H9 (cell line): ENCODE data around the gene PNPO. TPM values are rescaled to one million over a fixed set of nuclear protein-coding genes. Genes with fewer than 3 reads are reported as not detected.

Experiments used
- DNase-seq: peaks from one replicate; pipeline ENCODE4 v3.0.0-alpha.2; 2017
- H2AFZ ChIP-seq: one replicate; pipeline ENCODE4 v1.6.1; 2013; ENCODE audit warnings: mild to moderate bottlenecking, low read length, control low read depth, moderate library complexity
- H2AK5ac ChIP-seq: 2 replicates; pipeline ENCODE4 v1.6.1; 2013; ENCODE audit warnings: low read length, control low read depth, mixed read lengths; ENCODE audit not compliant: insufficient read length
- H2BK120ac ChIP-seq: one replicate; pipeline ENCODE4 v1.6.1; 2013; ENCODE audit warnings: low read depth, mild to moderate bottlenecking, low read length, control low read depth, inconsistent platforms; ENCODE audit not compliant: poor library complexity, severe bottlenecking
- H2BK12ac ChIP-seq: 2 replicates; pipeline ENCODE4 v1.6.1; 2013; ENCODE audit warnings: low read length, control low read depth, mixed read lengths, low read depth; ENCODE audit not compliant: insufficient read length
- H2BK15ac ChIP-seq: 2 replicates; pipeline ENCODE4 v1.6.1; 2013; ENCODE audit warnings: low read depth, low read length, control low read depth
- H2BK20ac ChIP-seq: one replicate; pipeline ENCODE4 v1.6.1; 2013; ENCODE audit warnings: low read depth, mild to moderate bottlenecking, low read length, control low read depth, inconsistent platforms; ENCODE audit not compliant: poor library complexity, severe bottlenecking
- H2BK5ac ChIP-seq: 2 replicates; pipeline ENCODE4 v1.6.1; 2013; ENCODE audit warnings: low read length, control low read depth, mixed read lengths; ENCODE audit not compliant: insufficient read length
- H3K14ac ChIP-seq: 2 replicates; pipeline ENCODE4 v1.6.1; 2013; ENCODE audit warnings: low read length, control low read depth; ENCODE audit not compliant: insufficient read depth
- H3K18ac ChIP-seq: 2 replicates; pipeline ENCODE4 v1.6.1; 2013; ENCODE audit warnings: low read depth, mild to moderate bottlenecking, mixed read lengths, low read length, control low read depth; ENCODE audit not compliant: insufficient read length
- H3K23ac ChIP-seq: 2 replicates; pipeline ENCODE4 v1.6.1; 2013; ENCODE audit warnings: low read length, control low read depth, mixed read lengths, low read depth; ENCODE audit not compliant: insufficient read length
- H3K23me2 ChIP-seq: 2 replicates; pipeline ENCODE4 v1.6.1; 2013; ENCODE audit warnings: low read depth, mild to moderate bottlenecking, mixed read lengths, low read length, control low read depth; ENCODE audit not compliant: insufficient read length, poor library complexity, severe bottlenecking
- H3K27ac ChIP-seq: 2 replicates; pipeline ENCODE4 v1.5.1; 2013; ENCODE audit warnings: low read length, control low read depth, mixed read lengths, low read depth; ENCODE audit not compliant: insufficient read length
- H3K27me3 ChIP-seq: 2 replicates; pipeline ENCODE4 v1.6.1; 2013; ENCODE audit warnings: low read length, control low read depth, inconsistent platforms; ENCODE audit not compliant: insufficient read depth
- H3K4ac ChIP-seq: 2 replicates; pipeline ENCODE4 v1.6.1; 2013; ENCODE audit warnings: low read depth, mild to moderate bottlenecking, control low read depth, inconsistent platforms, low read length, moderate library complexity
- H3K4me1 ChIP-seq: 2 replicates; pipeline ENCODE4 v1.6.1; 2013; ENCODE audit warnings: low read length, control low read depth, inconsistent platforms; ENCODE audit not compliant: insufficient read depth
- H3K4me2 ChIP-seq: 2 replicates; pipeline ENCODE4 v1.6.1; 2013; ENCODE audit warnings: low read length, control low read depth, mixed read lengths; ENCODE audit not compliant: insufficient read length, insufficient read depth
- H3K56ac ChIP-seq: 2 replicates; pipeline ENCODE4 v1.6.1; 2013; ENCODE audit warnings: low read depth, mild to moderate bottlenecking, mixed read lengths, low read length, control low read depth; ENCODE audit not compliant: insufficient read length
- H3K79me1 ChIP-seq: 2 replicates; pipeline ENCODE4 v1.6.1; 2013; ENCODE audit warnings: low read depth, mild to moderate bottlenecking, moderate library complexity, low read length, control low read depth, inconsistent platforms; ENCODE audit not compliant: insufficient read depth, poor library complexity, severe bottlenecking
- H3K79me2 ChIP-seq: 2 replicates; pipeline ENCODE4 v1.6.1; 2013; ENCODE audit warnings: low read length, control low read depth, inconsistent platforms; ENCODE audit not compliant: insufficient read depth
- H3K9ac ChIP-seq: 2 replicates; pipeline ENCODE4 v1.6.1; 2013; ENCODE audit warnings: low read length, control low read depth, mixed read lengths; ENCODE audit not compliant: insufficient read length; ENCODE audit errors: extremely low read depth
- H3K9me3 ChIP-seq: one replicate; pipeline ENCODE4 v1.6.1; 2013; ENCODE audit warnings: low read depth, low read length, inconsistent platforms; ENCODE audit not compliant: control insufficient read depth
- H3T11ph ChIP-seq: one replicate; pipeline ENCODE4 v1.6.1; 2013; ENCODE audit warnings: mild to moderate bottlenecking, low read length, control low read depth, inconsistent platforms
- H4K20me1 ChIP-seq: one replicate; pipeline ENCODE4 v1.6.1; 2013; ENCODE audit not compliant: control insufficient read depth, insufficient read length, insufficient read depth
- H4K5ac ChIP-seq: 2 replicates; pipeline ENCODE4 v1.6.1; 2013; ENCODE audit warnings: low read depth, mild to moderate bottlenecking, mixed read lengths, low read length, control low read depth; ENCODE audit not compliant: insufficient read length
- H4K8ac ChIP-seq: replicated peaks from 2 replicates; pipeline ENCODE4 v1.6.1; 2013; ENCODE audit warnings: low read length, control low read depth, mixed read lengths, low read depth; ENCODE audit not compliant: insufficient read length
- H4K91ac ChIP-seq: 2 replicates; pipeline ENCODE4 v1.6.1; 2013; ENCODE audit warnings: low read depth, mild to moderate bottlenecking, moderate library complexity, mixed read lengths, low read length, control low read depth; ENCODE audit not compliant: insufficient read length
- H3K27ac Mint-ChIP-seq, 3 experiments: 2 replicates in 2 of 3; 3 replicates in 1 of 3; pipeline ENCODE4 v1.8.0; 2020 to 2021; ENCODE audit warnings: mixed read lengths in 3 of 3, mild to moderate bottlenecking in 1 of 3, moderate library complexity in 1 of 3
- H3K27me3 Mint-ChIP-seq: 2 replicates; pipeline ENCODE4 v1.8.0; 2021; ENCODE audit warnings: low read depth, mild to moderate bottlenecking, moderate library complexity, mixed read lengths
- H3K36me3 Mint-ChIP-seq, 3 experiments: 2 replicates in 2 of 3; 3 replicates in 1 of 3; pipeline ENCODE4 v1.8.0; 2020 to 2021; ENCODE audit warnings: low read depth in 3 of 3, mixed read lengths in 3 of 3; ENCODE audit not compliant: insufficient read depth in 1 of 3
- H3K4me1 Mint-ChIP-seq, 2 experiments: 2 replicates each; pipeline ENCODE4 v1.8.0; 2020; ENCODE audit warnings: mixed read lengths in 2 of 2
- H3K4me3 Mint-ChIP-seq, 2 experiments: 2 replicates in 1 of 2; 3 replicates in 1 of 2; pipeline ENCODE4 v1.8.0; 2020 to 2021; ENCODE audit warnings: mild to moderate bottlenecking in 2 of 2, mixed read lengths in 2 of 2, moderate library complexity in 1 of 2
- H3K9me3 Mint-ChIP-seq, 2 experiments: 2 replicates in 1 of 2; 3 replicates in 1 of 2; pipeline ENCODE4 v1.8.0; 2020; ENCODE audit warnings: mild to moderate bottlenecking in 2 of 2, mixed read lengths in 2 of 2, moderate library complexity in 1 of 2
- CTCF ChIP-seq: fragments of 200-600 bp; sonication (generic); conservative IDR thresholded peaks from 3 replicates; pipeline ENCODE4 v1.8.0; 2021; ENCODE audit warnings: antibody characterized with exemption, mild to moderate bottlenecking
- total RNA-seq: library from RNA; stranded (reverse); gene quantifications from 2 replicates; pipeline ENCODE4 v1.2.1, GENCODE V29; 2021

PNPO gene
- total RNA-seq, 1 experiment from 2014 or later, result 6.7 TPM

GRCh38 chr17:47980541-47980940, 39.2 kb downstream of the PNPO start:
- Mint-ChIP-seq H3K27ac (no peak overlapping the region), H3K27me3 (no peaks in the 10 kb centered on the region), H3K4me3 (no peak overlapping the region), H3K4me1 (no peaks in the 10 kb centered on the region; a peak in 1 of 4 replicates), H3K36me3 (peaks cover 34 to 77% (median 65%) of the 10 kb centered on the region in 3 experiments; a peak in 6 of 7 replicates), H3K9me3 (no peaks in the 10 kb centered on the region)
- no peaks in the 10 kb centered on the region; the same call in 1 of the 2 replicates for H3K27me3 ChIP-seq
- H4K5ac ChIP-seq, result no peak overlapping the region
- H3K9ac ChIP-seq, result no peak overlapping the region
- no peaks in the 10 kb centered on the region for H3K79me1 ChIP-seq
- no peak overlapping the region for H3K27ac ChIP-seq
- no peak overlapping the region for H4K8ac ChIP-seq
- H3K23ac ChIP-seq, result no peak overlapping the region
- no peaks in the 10 kb centered on the region for H3K4me1 ChIP-seq
- H3K79me2 ChIP-seq, result no peaks in the 10 kb centered on the region
- H2AFZ ChIP-seq, result no peak overlapping the region
- H2BK5ac ChIP-seq, result no peak overlapping the region
- H3K56ac ChIP-seq, result no peak overlapping the region
- no peak overlapping the region for H3K18ac ChIP-seq
- no peaks in the 10 kb centered on the region for H3K9me3 ChIP-seq
- H2BK15ac ChIP-seq, result no peak overlapping the region
- DNase-seq, result no peak
- no peak overlapping the region for H4K91ac ChIP-seq
- no peaks in the 10 kb centered on the region for H3K23me2 ChIP-seq
- no peak overlapping the region for H2BK120ac ChIP-seq
- H2BK20ac ChIP-seq, result no peak overlapping the region
- H3T11ph ChIP-seq, result no peak overlapping the region
- H3K14ac ChIP-seq, result no peak overlapping the region
- H4K20me1 ChIP-seq, result no peaks in the 10 kb centered on the region
- H2AK5ac ChIP-seq, result no peak overlapping the region
- H3K4me2 ChIP-seq, result no peak overlapping the region
- no peak for TF ChIP-seq CTCF
- no peak overlapping the region for H2BK12ac ChIP-seq
- H3K4ac ChIP-seq, result no peak overlapping the region
